Activated CD4-positive, alpha-beta T cell treated with anti-CD3 and anti-CD28 coated beads for 1 hour (primary cell): Measurements from ENCODE around the gene MED27.

ENCODE experiments used
- DNase-seq: peaks from one replicate; pipeline ENCODE4 v3.0.0-alpha.2; 2020

The MED27 gene

GRCh38 chr9:131874447-131874846, 205.2 kb downstream of the MED27 start:
- DNase-seq: no peak

GRCh38 chr9:131873891-131874440, 205.7 kb downstream of the MED27 start:
- no peak for DNase-seq

GRCh38 chr9:131873335-131873734, 206.3 kb downstream of the MED27 start:
- DNase-seq: no peak

GRCh38 chr9:131872702-131873101, 207.0 kb downstream of the MED27 start:
- DNase-seq: no peak

GRCh38 chr9:131872006-131872405, 207.7 kb downstream of the MED27 start:
- DNase-seq: no peak

- DNase-seq: no peak
These were observed 209.5 kb downstream of the MED27 start for GRCh38 chr9:131870156-131870555.

GRCh38 chr9:131869348-131869747, 210.3 kb downstream of the MED27 start:
- DNase-seq: no peak

- DNase-seq: no peak
These were observed 210.9 kb downstream of the MED27 start for GRCh38 chr9:131868766-131869165.

GRCh38 chr9:131867611-131868192, 212.0 kb downstream of the MED27 start:
- DNase-seq: no peak

- DNase-seq: no peak
These were observed 214.0 kb downstream of the MED27 start for GRCh38 chr9:131865446-131866195.

GRCh38 chr9:131864531-131864930, 215.1 kb downstream of the MED27 start:
- DNase-seq: no peak

GRCh38 chr9:131863306-131863896, 216.3 kb downstream of the MED27 start:
- no peak for DNase-seq

- DNase-seq: no peak
These were observed 217.4 kb downstream of the MED27 start for GRCh38 chr9:131862261-131862660.

- DNase-seq: no peak
These were observed 219.2 kb downstream of the MED27 start for GRCh38 chr9:131860430-131860829.

GRCh38 chr9:131858147-131858546, 221.5 kb downstream of the MED27 start:
- no peak for DNase-seq

- DNase-seq: no peak
These were observed 223.6 kb downstream of the MED27 start for GRCh38 chr9:131856105-131856504.

GRCh38 chr9:131854896-131855613, 224.6 kb downstream of the MED27 start:
- DNase-seq: no peak

GRCh38 chr9:131854334-131854733, 225.3 kb downstream of the MED27 start:
- no peak for DNase-seq

- no peak for DNase-seq
These were observed 226.2 kb downstream of the MED27 start for GRCh38 chr9:131853434-131853833.

GRCh38 chr9:131851414-131851813, 228.3 kb downstream of the MED27 start:
- no peak for DNase-seq

GRCh38 chr9:131849391-131849790, 230.3 kb downstream of the MED27 start:
- DNase-seq: no peak

GRCh38 chr9:131848570-131849160, 231.0 kb downstream of the MED27 start:
- no peak for DNase-seq
